Neuronal stem cell (in vitro differentiated cells): ENCODE results near the gene SYT14.
A peak's percentile ranks its signal among the peaks of the same experiment; 100 is the strongest.

ENCODE experiments used
- DNase-seq: peaks from one replicate; pipeline ENCODE4 v3.0.0-alpha.2; 2013; ENCODE audit warnings: low spot score
- H2AFZ ChIP-seq: one replicate; pipeline ENCODE4 v1.6.1; 2013; ENCODE audit warnings: mild to moderate bottlenecking, low read length, inconsistent platforms
- H2AK5ac ChIP-seq: 2 replicates; pipeline ENCODE4 v1.6.1; 2013; ENCODE audit warnings: low read depth, mild to moderate bottlenecking, inconsistent platforms, low read length, moderate library complexity, mixed read lengths
- H2BK120ac ChIP-seq: 2 replicates; pipeline ENCODE4 v1.6.1; 2013; ENCODE audit warnings: low read depth, mild to moderate bottlenecking, inconsistent platforms, low read length, moderate library complexity, mixed read lengths
- H2BK12ac ChIP-seq: one replicate; pipeline ENCODE4 v1.6.1; 2013; ENCODE audit warnings: low read length, inconsistent platforms
- H2BK15ac ChIP-seq: 2 replicates; pipeline ENCODE4 v1.6.1; 2013; ENCODE audit warnings: mild to moderate bottlenecking, low read length, inconsistent platforms, mixed read lengths
- H2BK5ac ChIP-seq: one replicate; pipeline ENCODE4 v1.6.1; 2013; ENCODE audit warnings: inconsistent platforms, mild to moderate bottlenecking, low read length, moderate library complexity
- H3K14ac ChIP-seq: one replicate; pipeline ENCODE4 v1.6.1; 2013; ENCODE audit warnings: low read length, inconsistent platforms
- H3K18ac ChIP-seq: 2 replicates; pipeline ENCODE4 v1.6.1; 2013; ENCODE audit warnings: low read length, inconsistent platforms
- H3K23ac ChIP-seq: 2 replicates; pipeline ENCODE4 v1.6.1; 2013; ENCODE audit warnings: low read depth, mild to moderate bottlenecking, mixed read lengths, low read length, inconsistent platforms; ENCODE audit not compliant: poor library complexity
- H3K27ac ChIP-seq: replicated peaks from 3 replicates; pipeline ENCODE4 v1.5.1; 2013; ENCODE audit warnings: low read length, inconsistent platforms
- H3K27me3 ChIP-seq, 3 experiments: 2 replicates each; pipeline ENCODE4 v1.6.1; 2013; ENCODE audit warnings: low read length in 3 of 3, mild to moderate bottlenecking in 2 of 3, inconsistent platforms in 1 of 3, low read depth in 1 of 3, mixed read lengths in 1 of 3, moderate library complexity in 1 of 3; ENCODE audit not compliant: control insufficient read depth in 3 of 3, insufficient read depth in 3 of 3
- H3K36me3 ChIP-seq, 2 donors: replicated peaks in 1 of 2; 2 replicates each; pipeline ENCODE4 v1.6.1; 2013; ENCODE audit warnings: low read length in 2 of 2; ENCODE audit not compliant: control insufficient read depth in 2 of 2, insufficient read depth in 2 of 2
- H3K4ac ChIP-seq: 2 replicates; pipeline ENCODE4 v1.6.1; 2013; ENCODE audit warnings: inconsistent platforms, mild to moderate bottlenecking, low read length, moderate library complexity
- H3K4me1 ChIP-seq, 2 donors: 1 replicate in 1 of 2; 2 replicates in 1 of 2; pipeline ENCODE4 v1.6.1; 2013; ENCODE audit warnings: low read length in 2 of 2, low read depth in 1 of 2; ENCODE audit not compliant: control insufficient read depth in 2 of 2, insufficient read depth in 1 of 2
- H3K4me2 ChIP-seq: one replicate; pipeline ENCODE4 v1.6.1; 2013; ENCODE audit warnings: mild to moderate bottlenecking, low read length, inconsistent platforms; ENCODE audit not compliant: insufficient read depth, poor library complexity, severe bottlenecking
- H3K4me3 ChIP-seq, 2 donors: 2 replicates each; pipeline ENCODE4 v1.5.1; 2013; ENCODE audit warnings: low read length in 2 of 2, mild to moderate bottlenecking in 2 of 2, inconsistent platforms in 1 of 2, moderate library complexity in 1 of 2
- H3K79me1 ChIP-seq: one replicate; pipeline ENCODE4 v1.6.1; 2013; ENCODE audit warnings: low read depth, mild to moderate bottlenecking, inconsistent platforms, low read length, moderate library complexity
- H3K9ac ChIP-seq: one replicate; pipeline ENCODE4 v1.6.1; 2013; ENCODE audit warnings: mild to moderate bottlenecking, low read depth, low read length, inconsistent platforms; ENCODE audit not compliant: poor library complexity
- H3K9me3 ChIP-seq, 2 donors: replicated peaks in 1 of 2; 2 replicates each; pipeline versions ENCODE3 to v1.6.1; 2013; ENCODE audit warnings: low read length in 2 of 2, mild to moderate bottlenecking in 2 of 2, inconsistent platforms in 1 of 2, low read depth in 1 of 2, mixed read lengths in 1 of 2, moderate library complexity in 1 of 2; ENCODE audit not compliant: control insufficient read depth in 2 of 2, insufficient read depth in 1 of 2
- H4K8ac ChIP-seq: one replicate; pipeline ENCODE4 v1.6.1; 2013; ENCODE audit warnings: low read depth, mild to moderate bottlenecking, inconsistent platforms, low read length, moderate library complexity
- H4K91ac ChIP-seq: one replicate; pipeline ENCODE4 v1.6.1; 2013; ENCODE audit warnings: low read length, low read depth, mild to moderate bottlenecking, inconsistent platforms; ENCODE audit not compliant: poor library complexity
- WGBS, 2 donors: extraction: QIAGEN DNeasy Blood & Tissue Kit; methylation state at CpG; one replicate each; pipeline ENCODE4 v1.1.7; 2013; ENCODE audit warnings: missing lambda C conversion rate in 2 of 2, mixed read lengths in 1 of 2; ENCODE audit not compliant: insufficient read length in 2 of 2, insufficient replicate concordance in 1 of 2; ENCODE audit errors: extremely low coverage in 2 of 2; 5-methylcytosine and 5-hydroxymethylcytosine counted together

SYT14 gene

DNA sequence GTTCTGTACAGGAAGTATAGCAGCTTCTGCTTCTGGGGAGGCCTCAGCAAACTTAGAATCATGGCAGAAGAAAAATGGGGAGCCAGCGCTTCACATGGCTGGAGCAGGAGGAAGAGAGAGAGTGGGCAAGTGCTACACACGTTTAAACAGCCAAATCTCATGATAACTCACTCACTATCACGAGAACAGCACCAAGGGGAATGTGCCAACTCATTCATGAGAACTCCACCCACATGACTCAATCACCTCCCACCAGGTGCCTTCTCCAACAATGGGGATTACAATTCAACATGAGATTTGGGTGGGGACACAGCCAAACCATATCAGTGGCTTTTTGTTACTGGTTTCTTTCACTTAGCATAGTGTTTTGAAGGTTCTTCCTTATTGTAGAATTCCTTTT is 138.6 kb downstream of the SYT14 start:
- no peak overlapping the region for H2BK120ac ChIP-seq
- no peaks in the 10 kb centered on the region for H3K79me1 ChIP-seq
- no peak overlapping the region for H2AK5ac ChIP-seq
- WGBS, 2 donors: no CpG with 5 or more reads among the region's 3 CpGs
- DNase-seq: no peak
- H3K4ac ChIP-seq: no peak overlapping the region
- no peak overlapping the region for H2AFZ ChIP-seq
- H3K4me2 ChIP-seq: no peak overlapping the region
- no peak overlapping the region for H2BK15ac ChIP-seq
- H3K4me3 ChIP-seq: no peak overlapping the region
- H3K9me3 ChIP-seq: peaks cover 0 to 5% of the 10 kb centered on the region in 2 donors
- H3K36me3 ChIP-seq: peaks cover 0 to 2% of the 10 kb centered on the region in 2 donors
- no peak overlapping the region for H4K91ac ChIP-seq
- no peak overlapping the region for H3K23ac ChIP-seq
- no peak overlapping the region for H2BK12ac ChIP-seq
- no peaks in the 10 kb centered on the region for H3K27me3 ChIP-seq
- H3K9ac ChIP-seq: no peak overlapping the region
- no peak overlapping the region for H3K27ac ChIP-seq
- H2BK5ac ChIP-seq: no peak overlapping the region
- no peak overlapping the region for H3K18ac ChIP-seq
- H3K4me1 ChIP-seq: peaks cover 0 to 16% of the 10 kb centered on the region in 2 donors
- no peak overlapping the region for H4K8ac ChIP-seq
- H3K14ac ChIP-seq: no peak overlapping the region

GRCh38 chr1:210081494-210081893 is 143.5 kb downstream of the SYT14 start:
- Histone ChIP-seq H3K4me2 (no peak overlapping the region), H3K4me3 (no peak overlapping the region), H4K8ac (no peak overlapping the region), H3K18ac (no peak overlapping the region), H3K79me1 (no peaks in the 10 kb centered on the region), H2BK5ac (no peak overlapping the region), H3K36me3 (peaks cover 0 to 1% of the 10 kb centered on the region in 2 donors), H2BK12ac (no peak overlapping the region), H3K23ac (no peak overlapping the region), H4K91ac (no peak overlapping the region), H3K27me3 (no peaks in the 10 kb centered on the region), H3K27ac (no peak overlapping the region), H3K9ac (no peak overlapping the region), H2BK120ac (no peak overlapping the region), H3K4ac (no peak overlapping the region), H2AFZ (no peak overlapping the region), H3K4me1 (no peaks in the 10 kb centered on the region), H3K14ac (no peak overlapping the region), H2BK15ac (no peak overlapping the region), H2AK5ac (no peak overlapping the region), H3K9me3 (peaks cover 0 to 4% of the 10 kb centered on the region in 2 donors)
- no peak for DNase-seq

DNA sequence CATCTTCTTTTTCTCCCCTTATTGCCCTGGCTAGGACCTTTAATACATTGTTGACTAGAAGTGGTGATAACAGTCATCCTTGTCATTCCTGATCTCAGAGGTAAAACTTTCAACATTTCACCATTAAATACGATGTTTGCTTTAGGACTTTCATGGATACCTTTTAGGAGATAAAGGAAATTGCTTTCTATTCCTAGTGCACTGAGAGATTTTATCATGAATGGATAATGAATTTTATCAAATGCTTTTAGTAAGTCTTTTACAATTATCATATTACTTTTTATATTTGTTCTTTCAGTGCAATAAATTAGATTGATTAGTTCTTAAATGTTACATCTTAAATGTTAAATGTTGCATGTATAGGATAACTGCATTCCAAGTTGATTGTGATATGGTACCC is 147.3 kb downstream of the SYT14 start:
- Histone ChIP-seq H3K4me1 (no peaks in the 10 kb centered on the region), H2BK12ac (no peak overlapping the region), H3K79me1 (no peaks in the 10 kb centered on the region), H3K4me3 (no peak overlapping the region), H2AK5ac (no peak overlapping the region), H3K27ac (no peak overlapping the region), H3K4ac (no peak overlapping the region), H3K27me3 (no peaks in the 10 kb centered on the region), H2BK15ac (no peak overlapping the region), H3K14ac (no peak overlapping the region), H4K8ac (no peak overlapping the region), H3K9ac (no peak overlapping the region), H3K36me3 (no peaks in the 10 kb centered on the region), H3K23ac (no peak overlapping the region), H2BK120ac (no peak overlapping the region), H2AFZ (no peak overlapping the region), H3K18ac (no peak overlapping the region), H3K9me3 (no peaks in the 10 kb centered on the region), H2BK5ac (no peak overlapping the region), H4K91ac (no peak overlapping the region), H3K4me2 (no peak overlapping the region)
- no CpG with 5 or more reads among the region's 1 CpG for WGBS, 2 donors
- DNase-seq: no peak

DNA sequence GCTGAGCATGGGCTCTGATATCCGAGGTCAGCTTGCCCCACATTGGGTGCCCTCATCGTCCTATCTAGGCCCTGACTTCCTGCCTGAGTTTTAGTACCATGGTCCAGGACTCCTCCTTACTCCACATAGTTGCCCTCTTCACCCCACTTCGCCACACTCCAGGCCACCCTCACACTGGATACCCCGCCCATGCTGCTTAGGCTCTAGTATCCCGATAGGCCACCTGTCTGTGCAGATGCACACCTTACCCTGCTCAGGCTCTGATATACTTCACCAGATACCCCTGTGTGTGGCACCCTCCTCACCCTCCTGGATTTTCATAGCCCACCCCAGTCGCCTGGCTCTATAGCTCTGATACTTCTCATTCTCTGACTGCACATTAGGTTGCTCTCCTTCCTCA is 149.0 kb downstream of the SYT14 start:
- Histone ChIP-seq H2BK15ac (no peak overlapping the region), H3K27ac (no peak overlapping the region), H2AK5ac (no peak overlapping the region), H3K36me3 (no peaks in the 10 kb centered on the region), H3K4me3 (peak overlapping the region in 1 of 2 donors; percentile 22), H2BK120ac (no peak overlapping the region), H3K9ac (no peak overlapping the region), H3K79me1 (no peaks in the 10 kb centered on the region), H3K14ac (no peak overlapping the region), H3K4me2 (no peak overlapping the region), H3K4ac (no peak overlapping the region), H3K18ac (no peak overlapping the region), H4K8ac (no peak overlapping the region), H2BK12ac (no peak overlapping the region), H3K23ac (no peak overlapping the region), H2AFZ (no peak overlapping the region), H3K9me3 (no peaks in the 10 kb centered on the region), H3K27me3 (no peaks in the 10 kb centered on the region), H2BK5ac (no peak overlapping the region), H3K4me1 (no peaks in the 10 kb centered on the region), H4K91ac (no peak overlapping the region)
- WGBS, 2 donors: no CpG with 5 or more reads among the region's 6 CpGs
- no peak for DNase-seq
